ENCODE data around the gene RNF183.

Gene RNF183

DNA sequence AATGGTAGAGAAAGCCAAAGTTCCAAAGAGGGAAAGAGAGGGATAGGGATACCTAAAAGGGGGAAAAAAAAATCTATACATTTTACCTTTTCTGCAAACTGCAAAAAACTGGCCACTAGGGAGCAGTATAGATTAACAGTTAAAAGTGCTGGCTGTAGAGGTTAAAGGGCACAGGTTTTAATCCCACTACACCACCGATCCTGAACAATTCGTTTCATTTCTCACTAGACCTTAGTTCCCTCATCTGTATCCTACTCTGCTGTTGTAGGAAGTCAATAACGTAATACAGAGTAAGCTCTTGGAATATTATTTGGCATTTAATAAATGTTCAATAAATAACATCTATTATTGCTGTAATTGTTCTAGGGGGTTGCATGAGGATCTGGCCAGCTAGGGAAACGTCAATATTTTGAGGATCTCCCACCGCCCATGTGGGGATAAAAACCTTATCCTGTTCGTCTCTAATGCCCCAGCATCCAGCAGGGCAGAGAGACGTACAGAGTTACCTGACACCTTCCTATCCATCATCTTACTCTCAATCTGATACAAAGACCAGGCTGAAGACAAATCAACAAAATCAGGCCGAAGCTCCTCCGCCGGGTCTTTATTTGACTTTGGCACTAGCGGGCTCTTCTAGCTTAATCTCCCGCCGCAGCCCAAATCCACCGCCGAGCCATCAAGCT is 28.6 kb downstream of the RNF183 start:
- TF ChIP-seq, protein P1, sequence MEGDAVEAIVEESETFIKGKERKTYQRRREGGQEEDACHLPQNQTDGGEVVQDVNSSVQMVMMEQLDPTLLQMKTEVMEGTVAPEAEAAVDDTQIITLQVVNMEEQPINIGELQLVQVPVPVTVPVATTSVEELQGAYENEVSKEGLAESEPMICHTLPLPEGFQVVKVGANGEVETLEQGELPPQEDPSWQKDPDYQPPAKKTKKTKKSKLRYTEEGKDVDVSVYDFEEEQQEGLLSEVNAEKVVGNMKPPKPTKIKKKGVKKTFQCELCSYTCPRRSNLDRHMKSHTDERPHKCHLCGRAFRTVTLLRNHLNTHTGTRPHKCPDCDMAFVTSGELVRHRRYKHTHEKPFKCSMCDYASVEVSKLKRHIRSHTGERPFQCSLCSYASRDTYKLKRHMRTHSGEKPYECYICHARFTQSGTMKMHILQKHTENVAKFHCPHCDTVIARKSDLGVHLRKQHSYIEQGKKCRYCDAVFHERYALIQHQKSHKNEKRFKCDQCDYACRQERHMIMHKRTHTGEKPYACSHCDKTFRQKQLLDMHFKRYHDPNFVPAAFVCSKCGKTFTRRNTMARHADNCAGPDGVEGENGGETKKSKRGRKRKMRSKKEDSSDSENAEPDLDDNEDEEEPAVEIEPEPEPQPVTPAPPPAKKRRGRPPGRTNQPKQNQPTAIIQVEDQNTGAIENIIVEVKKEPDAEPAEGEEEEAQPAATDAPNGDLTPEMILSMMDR (IDR thresholded peaks at IDR 0.05; ENCODE audit: extremely low read depth, missing control alignments) = peak; percentile 59
- peak; percentile 63 for DNase-seq (ENCODE audit: low spot score)

DNA sequence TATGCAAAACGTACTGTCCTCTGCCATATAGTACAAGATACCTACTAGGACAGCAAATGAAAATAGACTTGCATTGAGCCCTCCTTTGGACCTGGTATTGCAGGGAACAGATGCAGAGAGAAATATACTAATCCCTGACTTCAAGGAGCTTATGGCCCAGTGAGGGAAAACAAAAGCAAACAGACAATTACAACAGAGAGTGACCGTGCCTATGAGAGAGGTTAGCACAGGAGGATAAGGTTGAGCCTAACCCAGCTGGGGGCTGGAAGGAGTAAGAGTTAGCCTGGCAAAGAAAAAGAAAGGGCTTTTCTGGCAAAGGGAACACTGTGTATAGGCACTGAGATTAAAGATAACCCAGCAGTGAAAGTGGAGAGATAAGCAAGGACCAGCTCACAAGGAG is 33.3 kb downstream of the RNF183 start:
- DNase-seq (ENCODE audit: low spot score) = no peak
- TF ChIP-seq, protein P1 (IDR thresholded peaks at IDR 0.05; ENCODE audit: extremely low read depth, missing control alignments) = no peak

DNA sequence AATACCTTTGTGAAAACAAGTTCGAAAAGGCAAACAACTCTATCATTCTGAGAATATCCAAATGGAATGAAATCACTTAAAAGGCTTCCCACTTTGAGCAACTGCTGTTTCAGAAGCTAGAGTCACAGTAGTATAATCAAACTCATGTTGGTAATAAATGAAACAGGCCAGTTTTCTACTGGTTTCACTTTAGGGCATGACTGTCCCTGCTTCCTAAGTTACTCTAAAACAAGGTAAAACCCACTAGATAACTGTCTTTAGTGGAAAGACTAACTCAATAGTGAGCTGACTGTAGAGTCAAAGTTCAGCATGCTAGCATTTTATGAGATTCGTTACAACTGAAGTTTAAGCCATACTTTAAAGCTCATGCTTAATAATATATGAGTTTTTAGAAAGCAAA is 33.8 kb downstream of the RNF183 start:
- no peak for DNase-seq (ENCODE audit: low spot score)
- TF ChIP-seq, protein P1 (IDR thresholded peaks at IDR 0.05; ENCODE audit: extremely low read depth, missing control alignments) = no peak

DNA sequence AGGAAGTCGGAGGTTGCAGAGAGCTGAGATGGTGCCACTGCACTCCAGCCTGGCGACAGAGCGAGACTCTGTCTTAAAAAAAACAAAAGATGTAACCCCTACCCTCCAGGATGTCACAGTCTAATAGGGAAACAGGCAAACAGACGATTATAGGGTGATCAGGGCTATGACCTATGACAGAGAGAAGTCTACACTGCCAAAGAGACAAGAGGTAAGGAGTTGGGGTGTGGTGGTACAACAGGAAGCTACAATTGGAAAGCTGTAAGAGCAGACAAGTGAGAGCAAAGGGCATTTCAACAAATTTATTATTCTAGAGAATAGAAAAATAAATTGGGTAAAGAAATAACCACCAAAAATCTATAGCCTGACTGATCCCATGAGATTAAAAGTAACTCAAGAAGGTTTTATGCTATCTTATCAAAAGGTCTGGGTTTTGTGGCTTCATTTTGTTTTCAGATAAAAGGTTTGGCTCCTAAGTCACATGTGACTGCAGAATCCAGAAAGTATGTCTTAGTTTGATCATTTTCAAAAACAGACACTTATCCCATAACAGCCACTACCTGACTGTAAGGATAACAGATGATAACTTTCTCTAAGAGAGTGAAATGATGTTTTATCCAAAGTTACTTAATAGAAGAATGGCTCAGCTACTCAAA is 35.1 kb downstream of the RNF183 start:
- DNase-seq (ENCODE audit: low spot score) = no peak
- TF ChIP-seq, protein P1 (IDR thresholded peaks at IDR 0.05; ENCODE audit: extremely low read depth, missing control alignments) = no peak

DNA sequence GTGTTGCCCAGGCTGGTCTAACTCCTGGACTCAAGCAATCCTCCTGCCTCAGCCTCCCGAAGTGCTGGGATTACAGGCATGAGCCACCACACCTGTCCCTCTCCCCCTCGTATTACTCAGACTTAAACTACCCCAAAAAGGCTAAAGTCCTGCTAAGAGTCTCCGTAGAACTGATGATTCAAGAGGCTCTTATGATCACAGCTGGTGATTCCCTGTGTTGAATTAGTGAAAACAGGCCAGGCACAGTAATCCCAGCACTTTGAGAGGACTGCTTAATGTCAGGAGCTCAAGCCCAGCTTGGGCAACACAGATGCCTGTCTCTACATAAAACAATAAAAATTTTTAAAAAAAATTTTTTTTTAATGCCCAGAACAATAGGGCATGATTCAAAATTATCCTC is 37.0 kb downstream of the RNF183 start:
- DNase-seq (ENCODE audit: low spot score) = no peak
- TF ChIP-seq, protein P1 (IDR thresholded peaks at IDR 0.05; ENCODE audit: extremely low read depth, missing control alignments) = no peak

DNA sequence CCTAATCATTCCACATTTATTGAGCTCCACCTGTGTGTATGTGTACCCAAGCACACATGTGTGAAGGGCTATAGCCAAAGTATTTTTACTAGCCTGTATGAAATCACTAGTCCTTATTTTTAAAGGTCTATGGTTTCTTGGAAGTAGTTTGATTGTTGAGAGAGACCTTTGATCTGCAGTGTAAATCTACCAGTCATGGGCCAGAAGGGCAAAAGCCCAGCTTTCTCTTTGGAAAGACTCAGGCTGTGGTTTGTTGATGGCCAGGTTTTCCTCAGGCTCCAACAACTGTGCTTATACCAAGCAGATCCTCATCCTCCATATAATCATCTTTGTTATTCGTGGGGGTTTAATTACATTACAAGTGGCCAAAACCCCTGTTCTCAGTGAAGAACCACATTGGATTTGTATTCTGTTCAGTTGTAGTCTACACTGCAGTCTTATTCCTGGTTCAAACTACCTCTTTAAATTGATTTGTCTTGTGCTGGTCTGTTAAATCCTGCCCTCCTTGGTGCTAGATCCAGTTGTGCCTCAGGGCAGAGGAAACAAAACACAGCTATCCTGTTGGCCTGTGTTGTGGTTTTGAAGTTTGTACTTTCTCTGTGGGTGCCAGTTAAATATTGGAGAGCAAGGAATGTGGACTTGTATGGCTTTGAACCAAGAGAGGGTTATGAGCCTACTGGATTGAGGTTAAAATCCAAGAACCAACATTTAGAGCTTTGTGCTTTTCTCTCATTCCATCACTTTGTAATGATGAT is 41.1 kb downstream of the RNF183 start:
- TF ChIP-seq, protein P1 (IDR thresholded peaks at IDR 0.05; ENCODE audit: extremely low read depth, missing control alignments) = no peak
- DNase-seq (ENCODE audit: low spot score) = no peak

DNA sequence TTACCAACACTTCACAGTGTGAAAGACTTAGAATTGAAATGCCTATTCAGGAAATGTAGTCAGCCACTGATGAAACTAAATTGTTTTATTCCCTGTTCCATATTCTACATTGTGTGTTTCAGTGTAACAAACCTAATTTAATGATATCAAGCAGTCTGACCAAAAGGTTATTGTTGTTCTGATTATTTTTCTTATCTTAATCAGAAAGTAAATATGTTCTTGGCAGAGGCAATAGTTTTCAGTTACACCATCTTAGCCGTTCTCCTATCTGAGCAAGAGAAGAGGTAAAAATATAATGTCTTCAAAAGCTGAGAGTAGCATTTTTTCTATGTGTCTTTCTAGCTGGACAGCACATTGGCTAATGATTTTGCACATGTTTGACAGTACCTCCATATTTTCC is 44.9 kb downstream of the RNF183 start:
- TF ChIP-seq, protein P1 (IDR thresholded peaks at IDR 0.05; ENCODE audit: extremely low read depth, missing control alignments) = no peak
- DNase-seq (ENCODE audit: low spot score) = no peak

Measured in GM20000 (cell line).